GM12891 (cell line): ENCODE results near the gene MRPL34.
A peak's percentile ranks its signal among the peaks of the same experiment; 100 is the strongest.

Experiments used
- POLR2A ChIP-seq: IDR thresholded peaks from 2 replicates; pipeline ENCODE4 v1.6.1; 2011; ENCODE audit warnings: low read depth, low read length, control low read depth
- POLR2AphosphoS5 ChIP-seq: IDR thresholded peaks from 2 replicates; pipeline ENCODE4 v1.6.1; 2011; ENCODE audit warnings: low read depth, low read length, control low read depth
- SPI1 ChIP-seq: IDR thresholded peaks from 2 replicates; pipeline ENCODE4 v1.6.1; 2011; ENCODE audit warnings: low read depth, low read length, control low read depth
- TAF1 ChIP-seq: IDR thresholded peaks from 2 replicates; pipeline ENCODE4 v1.6.1; 2011; ENCODE audit warnings: low read depth, low read length, control low read depth

GRCh38 chr19:17305517-17306284 is at the start of gene MRPL34:
- 0 out of 2 replicates have a peak, but pooled peaks have one; percentile 27 for TF ChIP-seq POLR2AphosphoS5
- peak; percentile 31; the same call in 1 of the 2 replicates for TF ChIP-seq TAF1
- TF ChIP-seq POLR2A, result peak; percentile 52; the same call in 1 of the 2 replicates
- TF ChIP-seq SPI1, result no peak
